DMS79 treated with DMSO at 0.1 percent for 48 hours (cell line): ENCODE measurements around the gene HLCS.

Experiments used
- DNase-seq: peaks from one replicate; lab custom pipeline; 2025; lab: John Stamatoyannopoulos, UW

Gene HLCS

GRCh38 chr21:36914244-36915013 lies 52.0 kb downstream of the HLCS start:
- DNase-seq: no peak

- no peak for DNase-seq
Measured at GRCh38 chr21:36913247-36914169, 53.0 kb downstream of the HLCS start.

- no peak for DNase-seq
Measured at GRCh38 chr21:36910581-36911307, 55.7 kb downstream of the HLCS start.

GRCh38 chr21:36909901-36910561 lies 56.4 kb downstream of the HLCS start:
- no peak for DNase-seq

GRCh38 chr21:36909423-36909822 lies 57.0 kb downstream of the HLCS start:
- DNase-seq: no peak

GRCh38 chr21:36908260-36908908 lies 58.1 kb downstream of the HLCS start:
- no peak for DNase-seq

GRCh38 chr21:36904093-36904666 lies 62.3 kb downstream of the HLCS start:
- DNase-seq: no peak

GRCh38 chr21:36902793-36903192 lies 63.7 kb downstream of the HLCS start:
- DNase-seq: no peak

- DNase-seq: no peak
Measured at GRCh38 chr21:36902331-36902730, 64.1 kb downstream of the HLCS start.

GRCh38 chr21:36901575-36901974 lies 64.9 kb downstream of the HLCS start:
- DNase-seq: no peak

GRCh38 chr21:36893581-36893980 lies 72.9 kb downstream of the HLCS start:
- no peak for DNase-seq

GRCh38 chr21:36892201-36892600 lies 74.3 kb downstream of the HLCS start:
- DNase-seq: no peak

- no peak for DNase-seq
Measured at GRCh38 chr21:36891692-36892091, 74.8 kb downstream of the HLCS start.

GRCh38 chr21:36891121-36891520 lies 75.3 kb downstream of the HLCS start:
- DNase-seq: no peak

- DNase-seq: no peak
Measured at GRCh38 chr21:36890086-36890485, 76.4 kb downstream of the HLCS start.

GRCh38 chr21:36889401-36889800 lies 77.1 kb downstream of the HLCS start:
- no peak for DNase-seq

GRCh38 chr21:36888466-36888865 lies 78.0 kb downstream of the HLCS start:
- DNase-seq: no peak

- no peak for DNase-seq
Measured at GRCh38 chr21:36887963-36888362, 78.5 kb downstream of the HLCS start.

- no peak for DNase-seq
Measured at GRCh38 chr21:36883532-36884486, 82.7 kb downstream of the HLCS start.

- DNase-seq: no peak
Measured at GRCh38 chr21:36882776-36883175, 83.7 kb downstream of the HLCS start.
